ENCODE data around the gene FLVCR2.

GRCh38 chr14:75690010-75690409 lies 111.6 kb downstream of the FLVCR2 start:
- TF ChIP-seq CTCF (conservative IDR thresholded peaks at IDR 0.05) = no peak
- no peak for TF ChIP-seq EZH2 (IDR thresholded peaks at IDR 0.05; ENCODE audit: low read depth)

Data from PC-9 (cell line).